ENCODE measurements around the gene EFHB.

Gene EFHB

DNA sequence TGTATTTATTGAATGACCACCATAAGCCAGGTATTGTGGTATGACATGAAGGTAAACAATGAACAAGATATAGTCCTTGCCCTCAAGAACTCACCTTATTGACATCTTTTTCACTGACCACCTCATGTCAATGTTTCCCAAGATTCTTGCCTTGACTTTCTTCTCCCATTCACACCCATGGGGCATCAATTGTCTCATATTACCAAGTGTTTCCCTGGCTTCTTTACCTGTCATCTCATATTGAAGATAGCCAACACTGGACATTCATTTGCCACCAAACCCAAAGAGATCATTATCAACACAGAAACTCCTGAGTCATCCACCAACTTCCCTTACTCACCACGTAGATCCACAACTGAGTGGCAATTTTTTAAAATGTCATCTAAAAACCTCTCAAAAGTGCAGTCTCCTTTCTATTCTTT is 2.2 kb downstream of the EFHB start:
- POLR2A ChIA-PET: no interaction called here
- no peak overlapping the region for H3K4me3 ChIP-seq (ENCODE audit: low read depth, low read length)
- H3K9me3 ChIP-seq (ENCODE audit: control insufficient read depth, insufficient read depth, low read depth, low read length): no peaks in the 10 kb centered on the region
- no peak overlapping the region for H3K27ac ChIP-seq (ENCODE audit: extremely low read depth, low read depth, low read length)
- CTCF ChIA-PET: no interaction called here
- TF ChIP-seq ZNF791 (tag by site-specific recombination; IDR thresholded peaks at IDR 0.05) (no peak), ZNF843 (tag by site-specific recombination; IDR thresholded peaks at IDR 0.05) (no peak), ZNF23 (tag by site-specific recombination; IDR thresholded peaks at IDR 0.05; ENCODE audit: borderline replicate concordance) (no peak), ZSCAN23 (tag by site-specific recombination; IDR thresholded peaks at IDR 0.05) (no peak), ZNF629 (tag by site-specific recombination; IDR thresholded peaks at IDR 0.05) (no peak), SP2 (tag by site-specific recombination; IDR thresholded peaks at IDR 0.05) (no peak), REPIN1 (tag by site-specific recombination; IDR thresholded peaks at IDR 0.05; ENCODE audit: low read depth) (no peak), ZNF423 (tag by site-specific recombination; IDR thresholded peaks at IDR 0.05) (no peak), ZFHX2 (tag by site-specific recombination; conservative IDR thresholded peaks at IDR 0.05) (no peak), ZNF114 (tag by site-specific recombination; IDR thresholded peaks at IDR 0.05) (no peak), ZNF623 (tag by site-specific recombination; IDR thresholded peaks at IDR 0.05) (no peak), ZSCAN30 (tag by site-specific recombination; IDR thresholded peaks at IDR 0.05) (no peak), BCL11B (tag by site-specific recombination; IDR thresholded peaks at IDR 0.05; ENCODE audit: low read depth) (no peak), KLF1 (tag by site-specific recombination; IDR thresholded peaks at IDR 0.05) (no peak)
- TF ChIP-seq, protein P1, sequence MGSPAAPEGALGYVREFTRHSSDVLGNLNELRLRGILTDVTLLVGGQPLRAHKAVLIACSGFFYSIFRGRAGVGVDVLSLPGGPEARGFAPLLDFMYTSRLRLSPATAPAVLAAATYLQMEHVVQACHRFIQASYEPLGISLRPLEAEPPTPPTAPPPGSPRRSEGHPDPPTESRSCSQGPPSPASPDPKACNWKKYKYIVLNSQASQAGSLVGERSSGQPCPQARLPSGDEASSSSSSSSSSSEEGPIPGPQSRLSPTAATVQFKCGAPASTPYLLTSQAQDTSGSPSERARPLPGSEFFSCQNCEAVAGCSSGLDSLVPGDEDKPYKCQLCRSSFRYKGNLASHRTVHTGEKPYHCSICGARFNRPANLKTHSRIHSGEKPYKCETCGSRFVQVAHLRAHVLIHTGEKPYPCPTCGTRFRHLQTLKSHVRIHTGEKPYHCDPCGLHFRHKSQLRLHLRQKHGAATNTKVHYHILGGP (tag by site-specific recombination; IDR thresholded peaks at IDR 0.05): no peak
- TF ChIP-seq, protein P2, sequence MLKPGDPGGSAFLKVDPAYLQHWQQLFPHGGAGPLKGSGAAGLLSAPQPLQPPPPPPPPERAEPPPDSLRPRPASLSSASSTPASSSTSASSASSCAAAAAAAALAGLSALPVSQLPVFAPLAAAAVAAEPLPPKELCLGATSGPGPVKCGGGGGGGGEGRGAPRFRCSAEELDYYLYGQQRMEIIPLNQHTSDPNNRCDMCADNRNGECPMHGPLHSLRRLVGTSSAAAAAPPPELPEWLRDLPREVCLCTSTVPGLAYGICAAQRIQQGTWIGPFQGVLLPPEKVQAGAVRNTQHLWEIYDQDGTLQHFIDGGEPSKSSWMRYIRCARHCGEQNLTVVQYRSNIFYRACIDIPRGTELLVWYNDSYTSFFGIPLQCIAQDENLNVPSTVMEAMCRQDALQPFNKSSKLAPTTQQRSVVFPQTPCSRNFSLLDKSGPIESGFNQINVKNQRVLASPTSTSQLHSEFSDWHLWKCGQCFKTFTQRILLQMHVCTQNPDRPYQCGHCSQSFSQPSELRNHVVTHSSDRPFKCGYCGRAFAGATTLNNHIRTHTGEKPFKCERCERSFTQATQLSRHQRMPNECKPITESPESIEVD (tag by site-specific recombination; IDR thresholded peaks at IDR 0.05): no peak
- TF ChIP-seq, protein P3, sequence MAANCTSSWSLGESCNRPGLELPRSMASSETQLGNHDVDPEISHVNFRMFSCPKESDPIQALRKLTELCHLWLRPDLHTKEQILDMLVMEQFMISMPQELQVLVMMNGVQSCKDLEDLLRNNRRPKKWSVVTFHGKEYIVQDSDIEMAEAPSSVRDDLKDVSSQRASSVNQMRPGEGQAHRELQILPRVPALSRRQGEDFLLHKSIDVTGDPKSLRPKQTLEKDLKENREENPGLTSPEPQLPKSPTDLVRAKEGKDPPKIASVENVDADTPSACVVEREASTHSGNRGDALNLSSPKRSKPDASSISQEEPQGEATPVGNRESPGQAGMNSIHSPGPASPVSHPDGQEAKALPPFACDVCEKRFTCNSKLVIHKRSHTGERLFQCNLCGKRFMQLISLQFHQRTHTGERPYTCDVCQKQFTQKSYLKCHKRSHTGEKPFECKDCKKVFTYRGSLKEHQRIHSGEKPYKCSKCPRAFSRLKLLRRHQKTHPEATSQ (tag by site-specific recombination; IDR thresholded peaks at IDR 0.05): no peak
- no peaks in the 10 kb centered on the region for H3K36me3 ChIP-seq (ENCODE audit: control insufficient read depth in 2 of 2, insufficient read depth in 1 of 2, low read length in 2 of 2)
- no peaks in the 10 kb centered on the region for H3K4me1 ChIP-seq (ENCODE audit: control insufficient read depth, insufficient read depth, low read length)

DNA sequence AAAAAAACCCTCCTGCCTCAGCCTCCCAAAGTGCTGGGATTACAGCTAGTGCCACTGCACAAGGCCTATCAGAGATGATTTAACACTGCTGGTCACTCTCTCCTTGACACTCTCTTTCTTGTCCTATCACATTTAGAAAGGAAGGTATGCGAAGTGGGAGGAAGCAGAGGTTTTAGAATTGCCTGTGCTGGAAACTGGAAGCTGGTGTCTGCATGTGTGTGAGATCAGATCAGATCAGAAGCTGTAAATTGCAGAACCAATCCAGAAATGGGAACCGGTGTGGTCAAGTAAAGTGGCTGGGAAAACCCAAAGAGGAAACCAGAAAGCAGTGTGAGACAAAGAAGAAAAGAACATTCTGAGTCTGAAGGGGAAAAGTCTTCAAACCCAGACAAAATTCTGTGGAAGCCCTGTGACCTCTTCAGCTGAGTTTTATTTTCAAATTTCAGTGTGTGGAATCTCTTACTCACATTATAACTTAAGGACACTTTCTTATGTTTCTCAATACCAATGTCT is 2.8 kb downstream of the EFHB start:
- H3K4me3 ChIP-seq (ENCODE audit: low read depth, low read length): no peak overlapping the region
- POLR2A ChIA-PET: no interaction called here
- CTCF ChIA-PET: no interaction called here
- no peaks in the 10 kb centered on the region for H3K36me3 ChIP-seq (ENCODE audit: control insufficient read depth in 2 of 2, insufficient read depth in 1 of 2, low read length in 2 of 2)
- no peak overlapping the region for H3K27ac ChIP-seq (ENCODE audit: extremely low read depth, low read depth, low read length)
- H3K9me3 ChIP-seq (ENCODE audit: control insufficient read depth, insufficient read depth, low read depth, low read length): no peaks in the 10 kb centered on the region
- no peaks in the 10 kb centered on the region for H3K4me1 ChIP-seq (ENCODE audit: control insufficient read depth, insufficient read depth, low read length)
- TF ChIP-seq ZBTB7A (tag by site-specific recombination; IDR thresholded peaks at IDR 0.05; ENCODE audit: low read depth) (no peak), ZFP41 (tag by site-specific recombination; IDR thresholded peaks at IDR 0.05; ENCODE audit: borderline replicate concordance) (no peak), ZNF324 (tag by site-specific recombination; IDR thresholded peaks at IDR 0.05) (no peak), ZBTB17 (tag by site-specific recombination; IDR thresholded peaks at IDR 0.05) (no peak), HOXD13 (CRISPR knock-in tag; IDR thresholded peaks at IDR 0.05; ENCODE audit: borderline replicate concordance) (no peak), ZNF654 (tag by site-specific recombination; IDR thresholded peaks at IDR 0.05; ENCODE audit: low read depth) (no peak), ZNF221 (tag by site-specific recombination; IDR thresholded peaks at IDR 0.05; ENCODE audit: borderline replicate concordance) (no peak), ZBTB21 (tag by site-specific recombination; IDR thresholded peaks at IDR 0.05) (no peak), ZNF521 (tag by site-specific recombination; IDR thresholded peaks at IDR 0.05) (no peak), ZNF677 (tag by site-specific recombination; IDR thresholded peaks at IDR 0.05) (no peak)
- TF ChIP-seq, protein P4, sequence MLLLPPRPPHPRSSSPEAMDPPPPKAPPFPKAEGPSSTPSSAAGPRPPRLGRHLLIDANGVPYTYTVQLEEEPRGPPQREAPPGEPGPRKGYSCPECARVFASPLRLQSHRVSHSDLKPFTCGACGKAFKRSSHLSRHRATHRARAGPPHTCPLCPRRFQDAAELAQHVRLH (tag by site-specific recombination; IDR thresholded peaks at IDR 0.05): no peak
- TF ChIP-seq, protein P5, sequence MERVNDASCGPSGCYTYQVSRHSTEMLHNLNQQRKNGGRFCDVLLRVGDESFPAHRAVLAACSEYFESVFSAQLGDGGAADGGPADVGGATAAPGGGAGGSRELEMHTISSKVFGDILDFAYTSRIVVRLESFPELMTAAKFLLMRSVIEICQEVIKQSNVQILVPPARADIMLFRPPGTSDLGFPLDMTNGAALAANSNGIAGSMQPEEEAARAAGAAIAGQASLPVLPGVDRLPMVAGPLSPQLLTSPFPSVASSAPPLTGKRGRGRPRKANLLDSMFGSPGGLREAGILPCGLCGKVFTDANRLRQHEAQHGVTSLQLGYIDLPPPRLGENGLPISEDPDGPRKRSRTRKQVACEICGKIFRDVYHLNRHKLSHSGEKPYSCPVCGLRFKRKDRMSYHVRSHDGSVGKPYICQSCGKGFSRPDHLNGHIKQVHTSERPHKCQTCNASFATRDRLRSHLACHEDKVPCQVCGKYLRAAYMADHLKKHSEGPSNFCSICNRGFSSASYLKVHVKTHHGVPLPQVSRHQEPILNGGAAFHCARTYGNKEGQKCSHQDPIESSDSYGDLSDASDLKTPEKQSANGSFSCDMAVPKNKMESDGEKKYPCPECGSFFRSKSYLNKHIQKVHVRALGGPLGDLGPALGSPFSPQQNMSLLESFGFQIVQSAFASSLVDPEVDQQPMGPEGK (tag by site-specific recombination; IDR thresholded peaks at IDR 0.05): no peak
- TF ChIP-seq, protein P6, sequence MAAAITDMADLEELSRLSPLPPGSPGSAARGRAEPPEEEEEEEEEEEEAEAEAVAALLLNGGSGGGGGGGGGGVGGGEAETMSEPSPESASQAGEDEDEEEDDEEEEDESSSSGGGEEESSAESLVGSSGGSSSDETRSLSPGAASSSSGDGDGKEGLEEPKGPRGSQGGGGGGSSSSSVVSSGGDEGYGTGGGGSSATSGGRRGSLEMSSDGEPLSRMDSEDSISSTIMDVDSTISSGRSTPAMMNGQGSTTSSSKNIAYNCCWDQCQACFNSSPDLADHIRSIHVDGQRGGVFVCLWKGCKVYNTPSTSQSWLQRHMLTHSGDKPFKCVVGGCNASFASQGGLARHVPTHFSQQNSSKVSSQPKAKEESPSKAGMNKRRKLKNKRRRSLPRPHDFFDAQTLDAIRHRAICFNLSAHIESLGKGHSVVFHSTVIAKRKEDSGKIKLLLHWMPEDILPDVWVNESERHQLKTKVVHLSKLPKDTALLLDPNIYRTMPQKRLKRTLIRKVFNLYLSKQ (tag by site-specific recombination; IDR thresholded peaks at IDR 0.05; ENCODE audit: borderline replicate concordance): no peak

Measured in HEK293 (cell line).